Measurements from ENCODE around the gene RCBTB1.
A peak's percentile ranks its signal among the peaks of the same experiment; 100 is the strongest.
"Not testable (repeated sequence)": the region's sequence is repeated elsewhere in the genome, so short reads cannot be mapped to it uniquely, and the experiment has no call there.

Gene RCBTB1

GRCh38 chr13:49602615-49603014 lies 17.3 kb upstream of the RCBTB1 start:
- not testable (repeated sequence) for H3K27me3 ChIP-seq (ENCODE audit: insufficient read depth, low read length); H3K4me1 ChIP-seq (ENCODE audit: insufficient read depth, low read length); H3K9me3 ChIP-seq (ENCODE audit: insufficient read depth, low read depth, low read length); H3K9ac ChIP-seq (ENCODE audit: low read depth, low read length); H3K27ac ChIP-seq (ENCODE audit: low read depth, low read length); H3K36me3 ChIP-seq (ENCODE audit: insufficient read depth, low read length); H3K4me3 ChIP-seq (ENCODE audit: low read length)
- 95% methylated on average over 7 of the region's 7 CpGs for WGBS

GRCh38 chr13:49602005-49602404 lies 16.6 kb upstream of the RCBTB1 start:
- H3K9me3 ChIP-seq (ENCODE audit: insufficient read depth, low read depth, low read length), result no peaks in the 10 kb centered on the region
- 90% methylated on average over 1 of the region's 1 CpG for WGBS
- no peak overlapping the region for H3K27ac ChIP-seq (ENCODE audit: low read depth, low read length)
- H3K27me3 ChIP-seq (ENCODE audit: insufficient read depth, low read length), result no peaks in the 10 kb centered on the region
- H3K9ac ChIP-seq (ENCODE audit: low read depth, low read length), result no peak overlapping the region
- H3K36me3 ChIP-seq (ENCODE audit: insufficient read depth, low read length), result no peaks in the 10 kb centered on the region
- H3K4me3 ChIP-seq (ENCODE audit: low read length), result no peak overlapping the region
- H3K4me1 ChIP-seq (ENCODE audit: insufficient read depth, low read length), result no peaks in the 10 kb centered on the region

GRCh38 chr13:49597043-49597641 lies 11.8 kb upstream of the RCBTB1 start:
- Histone ChIP-seq H3K4me1 (ENCODE audit: insufficient read depth, low read length) (no peaks in the 10 kb centered on the region), H3K4me3 (ENCODE audit: low read length) (no peak overlapping the region), H3K27me3 (ENCODE audit: insufficient read depth, low read length) (no peaks in the 10 kb centered on the region), H3K9ac (ENCODE audit: low read depth, low read length) (no peak overlapping the region), H3K9me3 (ENCODE audit: insufficient read depth, low read depth, low read length) (no peaks in the 10 kb centered on the region), H3K36me3 (ENCODE audit: insufficient read depth, low read length) (no peaks in the 10 kb centered on the region), H3K27ac (ENCODE audit: low read depth, low read length) (no peak overlapping the region)
- WGBS, result 93% methylated on average over 11 of the region's 11 CpGs

- 75% methylated on average over 2 of the region's 2 CpGs for WGBS
- Histone ChIP-seq H3K27me3 (ENCODE audit: insufficient read depth, low read length) (no peaks in the 10 kb centered on the region), H3K9ac (ENCODE audit: low read depth, low read length) (no peak overlapping the region), H3K4me1 (ENCODE audit: insufficient read depth, low read length) (no peaks in the 10 kb centered on the region), H3K4me3 (ENCODE audit: low read length) (no peak overlapping the region), H3K9me3 (ENCODE audit: insufficient read depth, low read depth, low read length) (no peaks in the 10 kb centered on the region), H3K27ac (ENCODE audit: low read depth, low read length) (no peak overlapping the region), H3K36me3 (ENCODE audit: insufficient read depth, low read length) (no peaks in the 10 kb centered on the region)
These were observed 10.9 kb upstream of the RCBTB1 start for GRCh38 chr13:49596221-49596620.

- Histone ChIP-seq H3K27ac (ENCODE audit: low read depth, low read length) (no peak overlapping the region), H3K4me3 (ENCODE audit: low read length) (no peak overlapping the region), H3K36me3 (ENCODE audit: insufficient read depth, low read length) (no peaks in the 10 kb centered on the region), H3K4me1 (ENCODE audit: insufficient read depth, low read length) (no peaks in the 10 kb centered on the region), H3K9ac (ENCODE audit: low read depth, low read length) (no peak overlapping the region), H3K27me3 (ENCODE audit: insufficient read depth, low read length) (no peaks in the 10 kb centered on the region), H3K9me3 (ENCODE audit: insufficient read depth, low read depth, low read length) (no peaks in the 10 kb centered on the region)
These were observed 9.2 kb upstream of the RCBTB1 start for GRCh38 chr13:49594576-49594975.

- H3K36me3 ChIP-seq (ENCODE audit: insufficient read depth, low read length); H3K9me3 ChIP-seq (ENCODE audit: insufficient read depth, low read depth, low read length); H3K27me3 ChIP-seq (ENCODE audit: insufficient read depth, low read length); H3K9ac ChIP-seq (ENCODE audit: low read depth, low read length); H3K4me3 ChIP-seq (ENCODE audit: low read length); H3K4me1 ChIP-seq (ENCODE audit: insufficient read depth, low read length); H3K27ac ChIP-seq (ENCODE audit: low read depth, low read length): not testable (repeated sequence)
- 73% methylated on average over 3 of the region's 4 CpGs for WGBS
These were observed 8.5 kb upstream of the RCBTB1 start for GRCh38 chr13:49593876-49594275.

GRCh38 chr13:49590714-49591113 lies 5.4 kb upstream of the RCBTB1 start:
- not testable (repeated sequence) for H3K27me3 ChIP-seq (ENCODE audit: insufficient read depth, low read length); H3K36me3 ChIP-seq (ENCODE audit: insufficient read depth, low read length); H3K9ac ChIP-seq (ENCODE audit: low read depth, low read length); H3K4me3 ChIP-seq (ENCODE audit: low read length); H3K4me1 ChIP-seq (ENCODE audit: insufficient read depth, low read length); H3K27ac ChIP-seq (ENCODE audit: low read depth, low read length); H3K9me3 ChIP-seq (ENCODE audit: insufficient read depth, low read depth, low read length)
- WGBS, result 87% methylated on average over 3 of the region's 3 CpGs

GRCh38 chr13:49587311-49587847 lies 2.0 kb upstream of the RCBTB1 start:
- no peak overlapping the region for H3K9ac ChIP-seq (ENCODE audit: low read depth, low read length)
- no peaks in the 10 kb centered on the region for H3K9me3 ChIP-seq (ENCODE audit: insufficient read depth, low read depth, low read length)
- peaks cover 5% of the 10 kb centered on the region; the same call in 1 of the 2 replicates for H3K27me3 ChIP-seq (ENCODE audit: insufficient read depth, low read length)
- peaks cover 16% of the 10 kb centered on the region for H3K4me1 ChIP-seq (ENCODE audit: insufficient read depth, low read length)
- H3K27ac ChIP-seq (ENCODE audit: low read depth, low read length), result no peak overlapping the region
- 87% methylated on average over 2 of the region's 2 CpGs for WGBS
- H3K4me3 ChIP-seq (ENCODE audit: low read length), result no peak overlapping the region
- H3K36me3 ChIP-seq (ENCODE audit: insufficient read depth, low read length), result no peaks in the 10 kb centered on the region

GRCh38 chr13:49586717-49587116 lies 1.4 kb upstream of the RCBTB1 start:
- no peak overlapping the region for H3K27ac ChIP-seq (ENCODE audit: low read depth, low read length)
- 97% methylated on average over 3 of the region's 3 CpGs for WGBS
- H3K9ac ChIP-seq (ENCODE audit: low read depth, low read length), result no peak overlapping the region
- no peak overlapping the region for H3K4me3 ChIP-seq (ENCODE audit: low read length)
- no peaks in the 10 kb centered on the region for H3K9me3 ChIP-seq (ENCODE audit: insufficient read depth, low read depth, low read length)
- H3K36me3 ChIP-seq (ENCODE audit: insufficient read depth, low read length), result peaks cover 4% of the 10 kb centered on the region; the same call in 1 of the 2 replicates
- peaks cover 16% of the 10 kb centered on the region for H3K4me1 ChIP-seq (ENCODE audit: insufficient read depth, low read length)
- H3K27me3 ChIP-seq (ENCODE audit: insufficient read depth, low read length), result peaks cover 5% of the 10 kb centered on the region; the same call in 1 of the 2 replicates

- Histone ChIP-seq H3K27ac (ENCODE audit: low read depth, low read length) (no peak overlapping the region), H3K9me3 (ENCODE audit: insufficient read depth, low read depth, low read length) (no peaks in the 10 kb centered on the region), H3K9ac (ENCODE audit: low read depth, low read length) (peak overlapping the region; percentile 93), H3K4me3 (ENCODE audit: low read length) (peak overlapping the region; percentile 89), H3K36me3 (ENCODE audit: insufficient read depth, low read length) (peaks cover 17% of the 10 kb centered on the region), H3K4me1 (ENCODE audit: insufficient read depth, low read length) (peaks cover 16% of the 10 kb centered on the region), H3K27me3 (ENCODE audit: insufficient read depth, low read length) (peaks cover 5% of the 10 kb centered on the region; the same call in 1 of the 2 replicates)
- 2% methylated on average over 16 of the region's 16 CpGs for WGBS
These were observed 581 bp downstream of the RCBTB1 start for GRCh38 chr13:49584771-49585182.

GRCh38 chr13:49580980-49581680 lies 4.2 kb downstream of the RCBTB1 start:
- H3K36me3 ChIP-seq (ENCODE audit: insufficient read depth, low read length), result peaks cover 23% of the 10 kb centered on the region
- H3K4me1 ChIP-seq (ENCODE audit: insufficient read depth, low read length), result peaks cover 10% of the 10 kb centered on the region; the same call in 1 of the 2 replicates
- no peak overlapping the region for H3K9ac ChIP-seq (ENCODE audit: low read depth, low read length)
- peaks cover 5% of the 10 kb centered on the region; the same call in 1 of the 2 replicates for H3K27me3 ChIP-seq (ENCODE audit: insufficient read depth, low read length)
- no peak overlapping the region for H3K27ac ChIP-seq (ENCODE audit: low read depth, low read length)
- 92% methylated on average over 5 of the region's 5 CpGs for WGBS
- H3K9me3 ChIP-seq (ENCODE audit: insufficient read depth, low read depth, low read length), result no peaks in the 10 kb centered on the region
- no peak overlapping the region for H3K4me3 ChIP-seq (ENCODE audit: low read length)

Measured in HUES64 (cell line).